ENCODE measurements around the gene PTGFRN.
"Not testable (repeated sequence)": the region's sequence is repeated elsewhere in the genome, so short reads cannot be mapped to it uniquely, and the experiment has no call there.

The PTGFRN gene

DNA sequence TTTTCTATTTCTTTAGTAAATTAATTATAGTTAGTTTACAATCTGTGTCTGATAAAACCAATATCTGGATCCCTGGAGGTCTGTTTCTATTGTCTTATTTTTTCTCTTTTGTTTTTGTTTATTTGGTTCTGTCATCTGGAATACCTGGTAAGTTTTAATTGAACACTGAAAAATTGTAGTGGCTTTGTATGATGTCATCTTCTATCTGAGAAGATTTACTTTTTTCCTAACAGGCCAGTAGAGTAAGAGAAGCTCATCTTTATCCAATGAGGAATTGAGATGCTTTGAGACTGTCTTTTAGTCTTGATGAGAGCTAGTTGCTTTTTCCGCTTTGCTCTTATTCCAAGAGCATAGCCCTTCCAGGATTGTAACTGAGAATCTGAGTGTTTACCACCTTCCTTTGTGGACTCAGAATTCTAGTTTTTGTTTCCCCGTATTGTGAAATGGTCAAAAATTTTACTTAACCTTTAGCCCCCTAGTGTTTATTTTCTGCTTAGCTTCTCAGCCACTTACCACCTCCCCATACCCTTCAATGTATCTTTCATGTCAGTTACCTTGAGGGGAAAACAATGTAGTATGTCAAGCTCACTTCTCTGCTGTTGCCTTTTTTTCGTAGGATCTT lies 25.0 kb downstream of the PTGFRN start:
- Histone ChIP-seq H3K36me3 (ENCODE audit: control insufficient read depth in 1 of 2, insufficient read depth in 2 of 2, low read length in 2 of 2) (no peaks in the 10 kb centered on the region), H3K27ac (ENCODE audit: low read length) (no peak overlapping the region), H3K4me3 (ENCODE audit: low read depth in 1 of 2, low read length in 2 of 2) (no peak overlapping the region)

DNA sequence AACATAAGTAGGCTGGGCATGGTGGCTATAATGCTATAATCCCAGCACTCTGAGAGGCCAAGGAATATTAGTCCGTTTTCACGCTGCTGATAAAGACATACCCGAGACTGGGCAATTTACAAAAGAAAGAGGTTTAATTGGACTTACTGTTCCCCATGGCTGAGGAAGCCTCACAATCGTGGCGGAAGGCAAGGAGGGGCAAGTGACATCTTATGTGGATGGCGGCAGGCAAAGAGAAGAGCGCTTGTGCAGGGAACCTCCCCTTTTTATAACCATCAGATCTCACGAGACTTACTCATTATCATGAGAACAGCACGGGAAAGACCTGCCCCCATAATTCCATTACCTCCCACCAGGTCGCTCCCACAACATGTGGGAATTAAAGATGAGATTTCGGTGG lies 28.5 kb downstream of the PTGFRN start:
- Histone ChIP-seq H3K27me3 (ENCODE audit: low read depth, low read length) (no peaks in the 10 kb centered on the region), H3K4me3 (ENCODE audit: low read depth in 1 of 2, low read length in 2 of 2) (no peak overlapping the region), H3K4me1 (ENCODE audit: control insufficient read depth in 1 of 2, insufficient read depth in 2 of 2, low read length in 2 of 2) (no peaks in the 10 kb centered on the region), H3K9me3 (ENCODE audit: control insufficient read depth in 1 of 2, low read length in 2 of 2) (no peaks in the 10 kb centered on the region), H3K36me3 (ENCODE audit: control insufficient read depth in 1 of 2, insufficient read depth in 2 of 2, low read length in 2 of 2) (peaks cover 10 to 11% of the 10 kb centered on the region in 2 donors), H3K27ac (ENCODE audit: low read length) (no peak overlapping the region)

More for the DNA sequence above, 25.0 kb downstream of the PTGFRN start:
- no peaks in the 10 kb centered on the region for H3K9me3 ChIP-seq (ENCODE audit: control insufficient read depth in 1 of 2, low read length in 2 of 2)
- H3K27me3 ChIP-seq (ENCODE audit: low read depth, low read length), result no peaks in the 10 kb centered on the region
- no peaks in the 10 kb centered on the region for H3K4me1 ChIP-seq (ENCODE audit: control insufficient read depth in 1 of 2, insufficient read depth in 2 of 2, low read length in 2 of 2)

DNA sequence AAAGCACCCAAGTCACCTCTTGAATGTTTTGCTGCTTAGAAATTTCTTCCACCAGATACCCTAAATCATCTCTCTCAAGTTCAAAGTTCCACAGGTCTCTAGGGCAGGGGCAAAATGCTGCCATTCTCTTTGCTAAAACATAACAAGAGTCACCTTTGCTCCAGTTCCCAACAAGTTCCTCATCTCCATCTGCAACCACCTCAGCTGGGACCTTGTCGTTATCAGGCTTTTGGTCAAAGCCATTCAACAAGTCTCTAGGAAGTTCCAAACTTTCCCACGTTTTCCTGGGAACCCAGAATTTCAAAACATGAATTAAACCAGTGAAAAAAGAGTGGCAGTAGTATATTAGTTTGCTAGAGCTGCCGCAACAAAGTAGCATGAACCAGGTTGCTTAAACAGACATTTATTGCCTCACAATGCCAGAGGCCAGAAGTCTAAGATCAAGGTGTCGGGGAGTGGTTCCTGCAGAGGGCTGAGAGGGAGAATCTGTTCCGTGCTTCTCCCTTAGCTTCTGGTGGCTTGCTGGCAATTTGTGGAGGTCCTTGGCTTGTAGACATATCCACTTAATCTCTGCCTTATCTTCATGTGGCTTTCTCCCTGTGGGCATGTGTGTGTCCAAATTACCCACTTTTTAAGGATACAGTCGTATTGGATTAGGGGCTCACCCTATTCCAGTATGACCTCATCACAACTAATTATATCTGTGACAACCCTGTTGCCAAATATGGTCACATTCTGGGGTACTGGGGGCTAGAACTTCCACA lies 30.2 kb downstream of the PTGFRN start:
- H3K27ac ChIP-seq (ENCODE audit: low read length); H3K9me3 ChIP-seq (ENCODE audit: control insufficient read depth in 1 of 2, low read length in 2 of 2); H3K4me1 ChIP-seq (ENCODE audit: control insufficient read depth in 1 of 2, insufficient read depth in 2 of 2, low read length in 2 of 2): not testable (repeated sequence)

DNA sequence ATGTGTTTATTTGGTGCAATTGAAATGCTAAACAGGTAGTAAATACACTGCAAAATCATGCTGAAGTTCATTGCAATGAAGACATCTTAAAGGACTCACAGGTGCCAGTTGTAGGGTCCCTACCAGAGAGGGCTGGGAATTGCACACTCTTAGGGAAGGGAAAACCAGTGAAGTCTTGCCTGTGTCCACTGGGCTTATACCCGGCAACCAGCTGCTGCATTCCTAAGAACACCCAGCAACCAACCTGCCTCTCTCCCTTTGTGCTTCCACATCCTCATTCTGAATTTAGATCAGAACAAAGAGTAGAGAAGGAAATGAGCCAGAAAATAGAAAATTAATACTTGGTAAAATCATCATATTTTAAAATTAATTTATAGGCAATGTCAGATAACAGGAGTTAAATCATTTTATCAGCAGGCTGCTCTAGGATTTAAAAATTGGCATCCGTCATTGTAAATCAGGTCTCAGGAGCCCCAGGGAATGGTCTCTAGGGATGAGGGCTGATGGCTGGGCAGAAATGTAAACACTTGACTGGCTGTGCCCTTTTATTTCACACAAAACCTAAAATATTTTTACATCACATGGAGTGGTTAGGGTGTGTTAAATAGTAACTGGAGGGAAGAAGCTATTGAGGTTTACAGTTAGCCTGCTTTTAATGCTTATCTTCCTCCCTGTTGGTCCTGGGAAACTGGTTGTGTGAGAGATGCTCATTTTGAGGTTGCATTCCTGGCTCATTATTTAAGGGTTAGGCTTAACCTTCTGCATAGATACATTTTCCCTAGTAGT lies 31.3 kb downstream of the PTGFRN start:
- no peak overlapping the region for H3K27ac ChIP-seq (ENCODE audit: low read length)
- H3K27me3 ChIP-seq (ENCODE audit: low read depth, low read length), result no peaks in the 10 kb centered on the region
- H3K9me3 ChIP-seq (ENCODE audit: control insufficient read depth in 1 of 2, low read length in 2 of 2), result no peaks in the 10 kb centered on the region

More for the DNA sequence above, 30.2 kb downstream of the PTGFRN start:
- H3K4me3 ChIP-seq (ENCODE audit: low read depth in 1 of 2, low read length in 2 of 2); H3K27me3 ChIP-seq (ENCODE audit: low read depth, low read length): not testable (repeated sequence)
- peaks cover 10 to 17% of the 10 kb centered on the region in 2 donors for H3K36me3 ChIP-seq (ENCODE audit: control insufficient read depth in 1 of 2, insufficient read depth in 2 of 2, low read length in 2 of 2)

DNA sequence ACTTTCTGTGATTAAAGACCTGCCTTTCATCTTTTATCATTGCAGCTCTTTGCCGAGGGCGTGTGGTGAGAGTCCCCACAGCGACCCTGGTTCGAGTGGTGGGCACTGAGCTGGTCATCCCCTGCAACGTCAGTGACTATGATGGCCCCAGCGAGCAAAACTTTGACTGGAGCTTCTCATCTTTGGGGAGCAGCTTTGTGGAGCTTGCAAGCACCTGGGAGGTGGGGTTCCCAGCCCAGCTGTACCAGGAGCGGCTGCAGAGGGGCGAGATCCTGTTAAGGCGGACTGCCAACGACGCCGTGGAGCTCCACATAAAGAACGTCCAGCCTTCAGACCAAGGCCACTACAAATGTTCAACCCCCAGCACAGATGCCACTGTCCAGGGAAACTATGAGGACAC lies 32.0 kb downstream of the PTGFRN start:
- H3K4me1 ChIP-seq (ENCODE audit: control insufficient read depth in 1 of 2, insufficient read depth in 2 of 2, low read length in 2 of 2), result no peaks in the 10 kb centered on the region
- no peak overlapping the region for H3K27ac ChIP-seq (ENCODE audit: low read length)
- no peaks in the 10 kb centered on the region for H3K9me3 ChIP-seq (ENCODE audit: control insufficient read depth in 1 of 2, low read length in 2 of 2)
- no peak overlapping the region for H3K4me3 ChIP-seq (ENCODE audit: low read depth in 1 of 2, low read length in 2 of 2)
- no peaks in the 10 kb centered on the region for H3K27me3 ChIP-seq (ENCODE audit: low read depth, low read length)
- peaks cover 18 to 22% of the 10 kb centered on the region in 2 donors for H3K36me3 ChIP-seq (ENCODE audit: control insufficient read depth in 1 of 2, insufficient read depth in 2 of 2, low read length in 2 of 2)

More for the DNA sequence above, 31.3 kb downstream of the PTGFRN start:
- Histone ChIP-seq H3K4me3 (ENCODE audit: low read depth in 1 of 2, low read length in 2 of 2) (no peak overlapping the region), H3K36me3 (ENCODE audit: control insufficient read depth in 1 of 2, insufficient read depth in 2 of 2, low read length in 2 of 2) (peaks cover 13 to 22% of the 10 kb centered on the region in 2 donors), H3K4me1 (ENCODE audit: control insufficient read depth in 1 of 2, insufficient read depth in 2 of 2, low read length in 2 of 2) (no peaks in the 10 kb centered on the region)

DNA sequence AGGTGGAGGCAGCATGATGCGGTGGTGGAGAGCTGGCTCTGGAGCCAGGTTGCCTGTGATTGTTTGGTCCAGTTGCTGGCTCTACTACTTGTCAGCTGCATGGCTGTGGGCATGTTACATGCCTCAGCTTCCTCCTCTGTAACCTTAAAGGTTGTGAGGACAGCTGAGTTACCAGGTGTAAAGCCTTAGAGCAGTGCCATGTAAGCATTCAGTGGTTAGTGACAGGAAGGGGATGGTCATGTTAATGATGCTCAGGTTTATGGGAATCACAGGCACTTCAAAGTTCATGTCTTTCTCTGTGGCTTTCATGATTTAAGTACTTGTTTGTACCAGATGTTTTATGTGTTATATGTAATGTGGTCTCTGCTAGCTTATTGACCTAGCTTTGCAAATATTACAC lies 32.6 kb downstream of the PTGFRN start:
- Histone ChIP-seq H3K36me3 (ENCODE audit: control insufficient read depth in 1 of 2, insufficient read depth in 2 of 2, low read length in 2 of 2) (peaks cover 18 to 22% of the 10 kb centered on the region in 2 donors), H3K27ac (ENCODE audit: low read length) (no peak overlapping the region), H3K4me3 (ENCODE audit: low read depth in 1 of 2, low read length in 2 of 2) (no peak overlapping the region), H3K27me3 (ENCODE audit: low read depth, low read length) (no peaks in the 10 kb centered on the region), H3K4me1 (ENCODE audit: control insufficient read depth in 1 of 2, insufficient read depth in 2 of 2, low read length in 2 of 2) (peaks cover 0 to 4% of the 10 kb centered on the region in 2 donors), H3K9me3 (ENCODE audit: control insufficient read depth in 1 of 2, low read length in 2 of 2) (no peaks in the 10 kb centered on the region)

DNA sequence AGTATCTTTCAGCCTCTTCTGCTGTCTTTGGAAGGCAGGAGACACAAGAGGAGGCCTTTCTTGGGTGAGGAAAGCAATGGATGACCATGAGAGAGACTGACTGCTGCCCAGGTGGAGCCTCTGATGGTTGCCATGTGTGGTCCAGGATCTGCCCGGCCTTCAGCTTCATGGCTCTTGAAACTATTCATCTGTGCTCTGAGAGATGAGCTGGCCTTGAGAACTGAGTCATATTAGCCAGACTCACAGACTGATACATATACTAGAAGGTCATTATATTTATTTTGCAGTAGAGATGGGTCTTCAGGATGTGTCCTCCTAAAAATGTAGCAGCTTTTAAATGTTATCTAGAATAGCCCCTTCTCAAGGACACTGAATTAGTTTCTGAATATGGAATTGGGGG lies 33.7 kb downstream of the PTGFRN start:
- Histone ChIP-seq H3K9me3 (ENCODE audit: control insufficient read depth in 1 of 2, low read length in 2 of 2) (no peaks in the 10 kb centered on the region), H3K4me3 (ENCODE audit: low read depth in 1 of 2, low read length in 2 of 2) (no peak overlapping the region), H3K36me3 (ENCODE audit: control insufficient read depth in 1 of 2, insufficient read depth in 2 of 2, low read length in 2 of 2) (peaks cover 18 to 22% of the 10 kb centered on the region in 2 donors), H3K4me1 (ENCODE audit: control insufficient read depth in 1 of 2, insufficient read depth in 2 of 2, low read length in 2 of 2) (peaks cover 0 to 7% of the 10 kb centered on the region in 2 donors), H3K27me3 (ENCODE audit: low read depth, low read length) (no peaks in the 10 kb centered on the region), H3K27ac (ENCODE audit: low read length) (no peak overlapping the region)

DNA sequence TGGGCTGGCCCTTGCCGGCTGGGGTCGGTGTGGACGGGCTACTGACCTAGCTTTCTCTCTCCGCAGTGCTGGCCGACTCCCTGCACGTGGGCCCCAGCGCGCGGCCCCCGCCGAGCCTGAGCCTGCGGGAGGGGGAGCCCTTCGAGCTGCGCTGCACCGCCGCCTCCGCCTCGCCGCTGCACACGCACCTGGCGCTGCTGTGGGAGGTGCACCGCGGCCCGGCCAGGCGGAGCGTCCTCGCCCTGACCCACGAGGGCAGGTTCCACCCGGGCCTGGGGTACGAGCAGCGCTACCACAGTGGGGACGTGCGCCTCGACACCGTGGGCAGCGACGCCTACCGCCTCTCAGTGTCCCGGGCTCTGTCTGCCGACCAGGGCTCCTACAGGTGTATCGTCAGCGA lies 34.9 kb downstream of the PTGFRN start:
- no peak overlapping the region for H3K4me3 ChIP-seq (ENCODE audit: low read depth in 1 of 2, low read length in 2 of 2)
- H3K27me3 ChIP-seq (ENCODE audit: low read depth, low read length), result no peaks in the 10 kb centered on the region
- peaks cover 25 to 26% of the 10 kb centered on the region in 2 donors for H3K36me3 ChIP-seq (ENCODE audit: control insufficient read depth in 1 of 2, insufficient read depth in 2 of 2, low read length in 2 of 2)
- H3K27ac ChIP-seq (ENCODE audit: low read length), result no peak overlapping the region
- H3K4me1 ChIP-seq (ENCODE audit: control insufficient read depth in 1 of 2, insufficient read depth in 2 of 2, low read length in 2 of 2), result peaks cover 0 to 7% of the 10 kb centered on the region in 2 donors
- H3K9me3 ChIP-seq (ENCODE audit: control insufficient read depth in 1 of 2, low read length in 2 of 2), result no peaks in the 10 kb centered on the region

DNA sequence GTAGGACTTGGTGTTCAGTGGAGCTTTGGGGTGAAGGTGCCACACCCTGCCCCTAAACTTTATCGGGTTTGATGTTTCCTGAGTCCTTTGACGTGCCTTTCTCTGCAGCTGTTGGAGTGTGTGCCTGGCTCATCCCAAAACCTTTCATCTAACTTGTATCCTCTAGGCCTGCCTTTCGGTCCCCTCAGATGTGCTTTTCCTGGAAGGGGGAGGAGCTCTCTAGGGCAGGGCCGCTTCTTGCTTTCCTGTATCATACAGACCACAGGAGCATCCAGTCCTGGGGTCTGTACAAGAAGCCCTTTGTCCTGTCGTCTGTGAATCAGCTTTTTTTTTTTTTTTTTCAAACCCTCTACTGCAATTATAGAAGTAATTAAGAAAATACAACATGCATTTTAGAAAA lies 35.7 kb downstream of the PTGFRN start:
- H3K27ac ChIP-seq (ENCODE audit: low read length), result no peak overlapping the region
- H3K9me3 ChIP-seq (ENCODE audit: control insufficient read depth in 1 of 2, low read length in 2 of 2), result no peaks in the 10 kb centered on the region
- H3K4me1 ChIP-seq (ENCODE audit: control insufficient read depth in 1 of 2, insufficient read depth in 2 of 2, low read length in 2 of 2), result peaks cover 0 to 13% of the 10 kb centered on the region in 2 donors
- no peaks in the 10 kb centered on the region for H3K27me3 ChIP-seq (ENCODE audit: low read depth, low read length)
- peaks cover 26% of the 10 kb centered on the region in 2 donors for H3K36me3 ChIP-seq (ENCODE audit: control insufficient read depth in 1 of 2, insufficient read depth in 2 of 2, low read length in 2 of 2)
- H3K4me3 ChIP-seq (ENCODE audit: low read depth in 1 of 2, low read length in 2 of 2), result no peak overlapping the region

DNA sequence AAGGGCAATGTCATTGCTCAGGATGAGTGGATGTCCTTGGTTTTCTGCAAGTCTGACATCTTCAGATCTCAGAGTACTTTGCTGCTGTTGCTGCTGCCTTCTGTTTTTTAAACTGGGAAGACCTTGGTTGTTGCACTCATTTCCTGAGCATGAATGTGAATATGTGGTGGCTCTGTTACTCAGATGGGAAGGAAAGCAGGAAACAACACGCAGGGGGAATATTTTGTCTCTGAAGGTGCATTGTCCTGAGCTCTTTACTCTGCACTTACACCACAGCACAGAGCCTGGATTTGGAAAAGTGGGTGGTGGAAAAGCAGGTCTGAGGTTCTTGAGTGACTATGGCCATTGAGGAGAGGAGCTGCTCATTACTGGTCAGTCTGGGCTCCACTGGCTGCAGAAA lies 36.3 kb downstream of the PTGFRN start:
- no peak overlapping the region for H3K27ac ChIP-seq (ENCODE audit: low read length)
- H3K36me3 ChIP-seq (ENCODE audit: control insufficient read depth in 1 of 2, insufficient read depth in 2 of 2, low read length in 2 of 2), result peaks cover 26% of the 10 kb centered on the region in 2 donors
- H3K27me3 ChIP-seq (ENCODE audit: low read depth, low read length), result no peaks in the 10 kb centered on the region
- peaks cover 0 to 18% of the 10 kb centered on the region in 2 donors for H3K4me1 ChIP-seq (ENCODE audit: control insufficient read depth in 1 of 2, insufficient read depth in 2 of 2, low read length in 2 of 2)
- H3K9me3 ChIP-seq (ENCODE audit: control insufficient read depth in 1 of 2, low read length in 2 of 2), result no peaks in the 10 kb centered on the region
- no peak overlapping the region for H3K4me3 ChIP-seq (ENCODE audit: low read depth in 1 of 2, low read length in 2 of 2)
